NCI-H1105 treated with DMSO at 0.1 percent for 48 hours (cell line): ENCODE measurements around the gene CFAP68.
A peak's percentile ranks its signal among the peaks of the same experiment; 100 is the strongest.
"Not testable (repeated sequence)": the region's sequence is repeated elsewhere in the genome, so short reads cannot be mapped to it uniquely, and the experiment has no call there.

Experiments
- DNase-seq: peaks from one replicate; lab custom pipeline; 2025; lab: John Stamatoyannopoulos, UW

Gene CFAP68

GRCh38 chr11:111918390-111919256, 39.3 kb downstream of the CFAP68 start, which contains the start of gene C11orf52:
Gene C11orf52 (plus strand): TSS chr11:111918913. CDS start chr11:111918973, 60 bp downstream.
- DNase-seq, result peak; percentile 94

GRCh38 chr11:111920908-111921307, 41.6 kb downstream of the CFAP68 start:
- DNase-seq, result no peak

- DNase-seq, result no peak
Measured at GRCh38 chr11:111921541-111922230, 42.3 kb downstream of the CFAP68 start.

- DNase-seq, result no peak
Measured at GRCh38 chr11:111922803-111923202, 43.5 kb downstream of the CFAP68 start.

- no peak for DNase-seq
Measured at GRCh38 chr11:111923351-111923788, 44.0 kb downstream of the CFAP68 start.

- DNase-seq, result no peak
Measured at GRCh38 chr11:111923951-111924350, 44.6 kb downstream of the CFAP68 start.

- no peak for DNase-seq
Measured at GRCh38 chr11:111925953-111926352, 46.6 kb downstream of the CFAP68 start.

- peak; percentile 97 for DNase-seq
Measured at GRCh38 chr11:111926505-111927391, 47.4 kb downstream of the CFAP68 start.

- DNase-seq, result no peak
Measured at GRCh38 chr11:111930472-111930871, 51.1 kb downstream of the CFAP68 start.

- no peak for DNase-seq
Measured at GRCh38 chr11:111932611-111932950, 53.2 kb downstream of the CFAP68 start.

- not testable (repeated sequence) for DNase-seq
Measured at GRCh38 chr11:111933176-111933575, 53.8 kb downstream of the CFAP68 start.

GRCh38 chr11:111933872-111934271, 54.5 kb downstream of the CFAP68 start:
- DNase-seq, result no peak

GRCh38 chr11:111934306-111934705, 55.0 kb downstream of the CFAP68 start:
- no peak for DNase-seq
